OCI-LY1 (cell line): ENCODE measurements around the gene PTPRN2.
"Not testable (repeated sequence)": the region's sequence is repeated elsewhere in the genome, so short reads cannot be mapped to it uniquely, and the experiment has no call there.

Experiments used
- EZH2 ChIP-seq: fragments of 200-600 bp; sonication (generic), shearing (Covaris generic); IDR thresholded peaks from 2 replicates; pipeline ENCODE4 v1.8.0; 2017; ENCODE audit warnings: borderline replicate concordance, mixed run types, mild to moderate bottlenecking, antibody characterized with exemption, low read length, moderate library complexity, mixed read lengths
- TF ChIP-seq, protein P1 (sequence below): fragments of 200-600 bp; sonication (generic), shearing (Covaris generic); IDR thresholded peaks from 2 replicates; pipeline ENCODE4 v1.5.1; 2017; ENCODE audit warnings: mild to moderate bottlenecking, antibody characterized with exemption, low read length, moderate library complexity, mixed read lengths

DNA sequence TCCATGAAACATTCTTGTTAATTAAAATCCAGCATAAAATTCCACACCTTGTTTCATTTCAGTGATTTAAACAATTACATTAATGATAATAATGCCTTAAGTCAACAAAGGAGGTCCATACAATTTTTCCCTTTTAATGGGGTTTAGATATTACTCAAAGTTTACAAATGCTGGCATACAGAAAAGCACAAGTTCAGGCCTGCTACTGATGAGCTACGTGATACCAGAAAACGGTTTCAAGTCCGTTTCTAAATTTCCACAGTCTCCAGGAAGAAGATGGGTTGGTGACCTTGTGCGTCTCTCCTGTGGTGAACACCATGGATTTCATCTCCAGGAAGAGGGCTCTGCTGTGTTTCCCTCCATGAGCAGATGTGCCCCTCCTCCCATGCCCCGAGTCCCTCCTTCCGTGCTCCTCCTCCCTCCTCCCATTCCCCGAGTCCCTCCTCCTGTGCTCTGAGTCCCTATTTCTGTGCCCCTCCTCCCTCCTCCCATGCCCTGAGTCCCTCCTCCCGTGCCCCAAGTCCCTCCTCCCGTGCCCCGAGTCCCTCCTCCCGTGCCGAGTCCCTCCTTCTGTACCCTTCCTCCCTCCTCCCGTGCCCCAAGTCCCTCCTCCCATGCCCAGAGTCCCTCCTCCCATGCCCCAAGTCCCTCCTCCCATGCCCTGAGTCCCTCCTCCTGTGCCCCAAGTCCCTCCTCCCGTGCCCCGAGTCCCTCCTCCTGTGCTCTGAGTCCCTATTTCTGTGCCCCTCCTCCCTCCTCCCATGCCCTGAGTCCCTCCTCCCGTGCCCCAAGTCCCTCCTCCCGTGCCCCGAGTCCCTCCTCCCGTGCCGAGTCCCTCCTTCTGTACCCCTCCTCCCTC, 201.9 kb downstream of the PTPRN2 start:
- TF ChIP-seq, protein P1, sequence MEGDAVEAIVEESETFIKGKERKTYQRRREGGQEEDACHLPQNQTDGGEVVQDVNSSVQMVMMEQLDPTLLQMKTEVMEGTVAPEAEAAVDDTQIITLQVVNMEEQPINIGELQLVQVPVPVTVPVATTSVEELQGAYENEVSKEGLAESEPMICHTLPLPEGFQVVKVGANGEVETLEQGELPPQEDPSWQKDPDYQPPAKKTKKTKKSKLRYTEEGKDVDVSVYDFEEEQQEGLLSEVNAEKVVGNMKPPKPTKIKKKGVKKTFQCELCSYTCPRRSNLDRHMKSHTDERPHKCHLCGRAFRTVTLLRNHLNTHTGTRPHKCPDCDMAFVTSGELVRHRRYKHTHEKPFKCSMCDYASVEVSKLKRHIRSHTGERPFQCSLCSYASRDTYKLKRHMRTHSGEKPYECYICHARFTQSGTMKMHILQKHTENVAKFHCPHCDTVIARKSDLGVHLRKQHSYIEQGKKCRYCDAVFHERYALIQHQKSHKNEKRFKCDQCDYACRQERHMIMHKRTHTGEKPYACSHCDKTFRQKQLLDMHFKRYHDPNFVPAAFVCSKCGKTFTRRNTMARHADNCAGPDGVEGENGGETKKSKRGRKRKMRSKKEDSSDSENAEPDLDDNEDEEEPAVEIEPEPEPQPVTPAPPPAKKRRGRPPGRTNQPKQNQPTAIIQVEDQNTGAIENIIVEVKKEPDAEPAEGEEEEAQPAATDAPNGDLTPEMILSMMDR, result not testable (repeated sequence)
- not testable (repeated sequence) for TF ChIP-seq EZH2
